ENCODE measurements around the gene BIRC6.

BIRC6 gene

GRCh38 chr2:32403782-32404181 lies 47.0 kb downstream of the BIRC6 start:
- no peaks in the 10 kb centered on the region for H3K9me3 ChIP-seq (ENCODE audit: low read length)
- H3K9ac ChIP-seq (ENCODE audit: low read length), result no peak overlapping the region
- no peaks in the 10 kb centered on the region for H3K27me3 ChIP-seq (ENCODE audit: insufficient read depth, low read length)
- TF ChIP-seq EZH2 (IDR thresholded peaks at IDR 0.05; ENCODE audit: borderline replicate concordance, low read length) (no peak), CTCF (IDR thresholded peaks at IDR 0.05; ENCODE audit: low read length) (no peak)
- no peaks in the 10 kb centered on the region for H3K9me2 ChIP-seq (ENCODE audit: low read depth, low read length)
- H3K4me2 ChIP-seq (ENCODE audit: low read length), result no peak overlapping the region
- H3K36me3 ChIP-seq (ENCODE audit: insufficient read depth, low read length), result peaks cover 84% of the 10 kb centered on the region
- no peaks in the 10 kb centered on the region for H4K20me1 ChIP-seq (ENCODE audit: insufficient read depth, low read length)
- H3F3A ChIP-seq (ENCODE audit: insufficient read depth, low read length), result peaks cover 3% of the 10 kb centered on the region; the same call in 1 of the 2 replicates
- H3K4me1 ChIP-seq (ENCODE audit: insufficient read depth, low read length, severe bottlenecking), result no peaks in the 10 kb centered on the region
- no peak overlapping the region for H2AFZ ChIP-seq (ENCODE audit: low read length)
- H3K79me2 ChIP-seq (ENCODE audit: insufficient read depth, low read length), result peaks cover 5% of the 10 kb centered on the region; the same call in 1 of the 2 replicates
- H3K27ac ChIP-seq (ENCODE audit: low read depth, low read length, poor library complexity, severe bottlenecking), result no peak overlapping the region
- H3K4me3 ChIP-seq (ENCODE audit: low read depth, low read length, poor library complexity, severe bottlenecking), result no peak overlapping the region

GRCh38 chr2:32404691-32405090 lies 47.9 kb downstream of the BIRC6 start:
- H3K9ac ChIP-seq (ENCODE audit: low read length), result no peak overlapping the region
- H3K27me3 ChIP-seq (ENCODE audit: insufficient read depth, low read length), result no peaks in the 10 kb centered on the region
- no peak overlapping the region for H2AFZ ChIP-seq (ENCODE audit: low read length)
- peaks cover 3% of the 10 kb centered on the region; the same call in 1 of the 2 replicates for H3F3A ChIP-seq (ENCODE audit: insufficient read depth, low read length)
- TF ChIP-seq EZH2 (IDR thresholded peaks at IDR 0.05; ENCODE audit: borderline replicate concordance, low read length) (no peak), CTCF (IDR thresholded peaks at IDR 0.05; ENCODE audit: low read length) (no peak)
- H3K36me3 ChIP-seq (ENCODE audit: insufficient read depth, low read length), result peaks cover 89% of the 10 kb centered on the region
- H3K4me2 ChIP-seq (ENCODE audit: low read length), result no peak overlapping the region
- peaks cover 5% of the 10 kb centered on the region; the same call in 1 of the 2 replicates for H3K79me2 ChIP-seq (ENCODE audit: insufficient read depth, low read length)
- H3K4me3 ChIP-seq (ENCODE audit: low read depth, low read length, poor library complexity, severe bottlenecking), result no peak overlapping the region
- H3K9me2 ChIP-seq (ENCODE audit: low read depth, low read length), result no peaks in the 10 kb centered on the region
- no peaks in the 10 kb centered on the region for H3K4me1 ChIP-seq (ENCODE audit: insufficient read depth, low read length, severe bottlenecking)
- no peak overlapping the region for H3K27ac ChIP-seq (ENCODE audit: low read depth, low read length, poor library complexity, severe bottlenecking)
- no peaks in the 10 kb centered on the region for H4K20me1 ChIP-seq (ENCODE audit: insufficient read depth, low read length)
- H3K9me3 ChIP-seq (ENCODE audit: low read length), result no peaks in the 10 kb centered on the region

- no peak overlapping the region for H3K27ac ChIP-seq (ENCODE audit: low read depth, low read length, poor library complexity, severe bottlenecking)
- no peaks in the 10 kb centered on the region; the same call in 1 of the 2 replicates for H3K9me2 ChIP-seq (ENCODE audit: low read depth, low read length)
- H3K4me1 ChIP-seq (ENCODE audit: insufficient read depth, low read length, severe bottlenecking), result no peaks in the 10 kb centered on the region
- H3K27me3 ChIP-seq (ENCODE audit: insufficient read depth, low read length), result no peaks in the 10 kb centered on the region
- no peak overlapping the region for H3K9ac ChIP-seq (ENCODE audit: low read length)
- H4K20me1 ChIP-seq (ENCODE audit: insufficient read depth, low read length), result no peaks in the 10 kb centered on the region
- H3K36me3 ChIP-seq (ENCODE audit: insufficient read depth, low read length), result peaks cover 69% of the 10 kb centered on the region
- H3K4me3 ChIP-seq (ENCODE audit: low read depth, low read length, poor library complexity, severe bottlenecking), result no peak overlapping the region
- TF ChIP-seq EZH2 (IDR thresholded peaks at IDR 0.05; ENCODE audit: borderline replicate concordance, low read length), result no peak
- no peak for TF ChIP-seq CTCF (IDR thresholded peaks at IDR 0.05; ENCODE audit: low read length)
- no peaks in the 10 kb centered on the region for H3F3A ChIP-seq (ENCODE audit: insufficient read depth, low read length)
- peaks cover 38% of the 10 kb centered on the region for H3K79me2 ChIP-seq (ENCODE audit: insufficient read depth, low read length)
- H3K9me3 ChIP-seq (ENCODE audit: low read length), result no peaks in the 10 kb centered on the region
- no peak overlapping the region for H3K4me2 ChIP-seq (ENCODE audit: low read length)
- no peak overlapping the region for H2AFZ ChIP-seq (ENCODE audit: low read length)
These were observed 59.7 kb downstream of the BIRC6 start for GRCh38 chr2:32416519-32416918.

All from OCI-LY1 (cell line).